Endometrium (tissue), 2 donors: ENCODE measurements around the gene ACTN2.
"Not testable (repeated sequence)": the region's sequence is repeated elsewhere in the genome, so short reads cannot be mapped to it uniquely, and the experiment has no call there.

ENCODE experiments used
- FAIRE-seq: peaks from 2 replicates; lab custom pipeline; 2012; peaks lifted over from hg19 to GRCh38; lab: Jason Lieb, UNC
- donor health status: control.
- donor health status: control.

ACTN2 gene

GRCh38 chr1:236685917-236686814 is at the start of gene ACTN2:
Gene ACTN2, plus strand, starts transcription at chr1:236686499. Its CDS starts 175 bp downstream, at chr1:236686674.
- no peak for FAIRE-seq

- FAIRE-seq, result no peak
Measured at GRCh38 chr1:236638945-236639344, 47.4 kb upstream of the ACTN2 start.

- no peak for FAIRE-seq
Measured at GRCh38 chr1:236639686-236640085, 46.6 kb upstream of the ACTN2 start.

GRCh38 chr1:236642763-236643162 is 43.5 kb upstream of the ACTN2 start:
- FAIRE-seq, result no peak

- no peak for FAIRE-seq
Measured at GRCh38 chr1:236645016-236645680, 41.2 kb upstream of the ACTN2 start.

GRCh38 chr1:236654511-236654910 is 31.8 kb upstream of the ACTN2 start:
- no peak for FAIRE-seq

- no peak for FAIRE-seq
Measured at GRCh38 chr1:236654957-236655356, 31.3 kb upstream of the ACTN2 start.

GRCh38 chr1:236657398-236657797 is 28.9 kb upstream of the ACTN2 start:
- FAIRE-seq, result no peak

- no peak for FAIRE-seq
Measured at GRCh38 chr1:236659792-236660587, 26.3 kb upstream of the ACTN2 start.

GRCh38 chr1:236663934-236664333 is 22.4 kb upstream of the ACTN2 start:
- FAIRE-seq, result no peak

GRCh38 chr1:236668909-236669308 is 17.4 kb upstream of the ACTN2 start:
- FAIRE-seq, result not testable (repeated sequence)

GRCh38 chr1:236670060-236670459 is 16.2 kb upstream of the ACTN2 start:
- no peak for FAIRE-seq

GRCh38 chr1:236673289-236673919 is 12.9 kb upstream of the ACTN2 start:
- no peak for FAIRE-seq

- FAIRE-seq, result no peak
Measured at GRCh38 chr1:236677641-236678235, 8.6 kb upstream of the ACTN2 start.

- FAIRE-seq, result no peak
Measured at GRCh38 chr1:236681219-236681618, 5.1 kb upstream of the ACTN2 start.

GRCh38 chr1:236685205-236685916 is 938 bp upstream of the ACTN2 start:
- no peak for FAIRE-seq

- FAIRE-seq, result no peak
Measured at GRCh38 chr1:236686815-236687160, 489 bp downstream of the ACTN2 start.

GRCh38 chr1:236687273-236687672 is 974 bp downstream of the ACTN2 start:
- FAIRE-seq, result no peak

- no peak for FAIRE-seq
Measured at GRCh38 chr1:236688705-236689104, 2.4 kb downstream of the ACTN2 start.

- no peak for FAIRE-seq
Measured at GRCh38 chr1:236689713-236690569, 3.6 kb downstream of the ACTN2 start.
